ENCODE measurements around the gene ERAP2.

- TF ChIP-seq CTCF (IDR thresholded peaks at IDR 0.05; ENCODE audit: low read length): no peak
- TF ChIP-seq EZH2phosphoT487 (IDR thresholded peaks at IDR 0.05; ENCODE audit: low read length): no peak
- no peak for TF ChIP-seq EZH2 (optimal IDR thresholded peaks at IDR 0.05; ENCODE audit: low read depth, low read length)
Measured at GRCh38 chr5:96873449-96873848, 2.9 kb upstream of the ERAP2 start.
